GM15510 (cell line): ENCODE results near the gene SPDYA.

Experiments used
- POLR2A ChIP-seq: IDR thresholded peaks from 3 replicates; pipeline ENCODE4 v1.6.1; 2011; ENCODE audit warnings: borderline replicate concordance; ENCODE audit not compliant: insufficient read length; ENCODE audit errors: extremely low read depth

The SPDYA gene

GRCh38 chr2:28810384-28811285 is at the start of gene SPDYA:
Gene SPDYA (plus strand): TSS chr2:28810834. CDS start chr2:28816015, 5,181 bp downstream.
- TF ChIP-seq POLR2A, result no peak

GRCh38 chr2:28761420-28761819 is 49.2 kb upstream of the SPDYA start:
- no peak for TF ChIP-seq POLR2A

- TF ChIP-seq POLR2A, result no peak
Measured at GRCh38 chr2:28764909-28765711, 45.5 kb upstream of the SPDYA start.

- TF ChIP-seq POLR2A, result no peak
Measured at GRCh38 chr2:28766070-28766469, 44.6 kb upstream of the SPDYA start.

- no peak for TF ChIP-seq POLR2A
Measured at GRCh38 chr2:28767337-28767736, 43.3 kb upstream of the SPDYA start.

GRCh38 chr2:28768422-28768821 is 42.2 kb upstream of the SPDYA start:
- TF ChIP-seq POLR2A, result no peak

- no peak for TF ChIP-seq POLR2A
Measured at GRCh38 chr2:28768952-28769351, 41.7 kb upstream of the SPDYA start.

- TF ChIP-seq POLR2A, result no peak
Measured at GRCh38 chr2:28772351-28772750, 38.3 kb upstream of the SPDYA start.

GRCh38 chr2:28776471-28776870 is 34.2 kb upstream of the SPDYA start:
- TF ChIP-seq POLR2A, result no peak

GRCh38 chr2:28778392-28778791 is 32.2 kb upstream of the SPDYA start:
- TF ChIP-seq POLR2A, result no peak

GRCh38 chr2:28779001-28779400 is 31.6 kb upstream of the SPDYA start:
- no peak for TF ChIP-seq POLR2A

GRCh38 chr2:28780496-28780895 is 30.1 kb upstream of the SPDYA start:
- no peak for TF ChIP-seq POLR2A

- no peak for TF ChIP-seq POLR2A
Measured at GRCh38 chr2:28782423-28782822, 28.2 kb upstream of the SPDYA start.

- TF ChIP-seq POLR2A, result no peak
Measured at GRCh38 chr2:28796620-28797019, 14.0 kb upstream of the SPDYA start.

GRCh38 chr2:28801726-28802125 is 8.9 kb upstream of the SPDYA start:
- TF ChIP-seq POLR2A, result no peak
